Liver (tissue), 9 donors: Measurements from ENCODE around the gene PRPF19. TPM values are rescaled to one million over a fixed set of nuclear protein-coding genes. Genes with fewer than 3 reads are reported as not detected.

Experiments
- DNase-seq: peaks from one replicate; pipeline ENCODE4 v3.0.0-alpha.2; 2017; ENCODE audit warnings: low spot score
- H3K27ac ChIP-seq, 2 donors: one replicate each; pipeline ENCODE4 v1.7.0; 2013; ENCODE audit warnings: inconsistent platforms in 2 of 2, low read length in 2 of 2, control low read depth in 1 of 2, low read depth in 1 of 2, mild to moderate bottlenecking in 1 of 2
- H3K27me3 ChIP-seq, 4 donors: one replicate each; pipeline versions ENCODE4 v1.6.1 to v1.7.0; 2013; ENCODE audit warnings: low read length in 3 of 4, inconsistent platforms in 1 of 4, mild to moderate bottlenecking in 1 of 4, moderate library complexity in 1 of 4; ENCODE audit not compliant: control insufficient read depth in 4 of 4, insufficient read depth in 4 of 4
- H3K36me3 ChIP-seq, 4 donors: one replicate each; pipeline versions ENCODE4 v1.6.1 to v1.7.0; 2013; ENCODE audit warnings: low read length in 3 of 4, mild to moderate bottlenecking in 3 of 4, low read depth in 1 of 4, moderate library complexity in 1 of 4; ENCODE audit not compliant: control insufficient read depth in 4 of 4, insufficient read depth in 3 of 4
- H3K4me1 ChIP-seq, 4 donors: one replicate each; pipeline versions ENCODE4 v1.6.1 to v1.7.0; 2013; ENCODE audit warnings: low read length in 3 of 4, mild to moderate bottlenecking in 3 of 4, moderate library complexity in 1 of 4; ENCODE audit not compliant: control insufficient read depth in 4 of 4, insufficient read depth in 4 of 4
- H3K4me3 ChIP-seq, 3 donors: one replicate each; pipeline versions ENCODE4 v1.6.1 to v1.7.0; 2013; ENCODE audit warnings: low read length in 3 of 3, control low read depth in 1 of 3, low read depth in 1 of 3, mild to moderate bottlenecking in 1 of 3
- H3K9ac ChIP-seq, 2 donors: one replicate each; pipeline ENCODE4 v1.7.0; 2013; ENCODE audit warnings: low read length in 2 of 2, mild to moderate bottlenecking in 2 of 2, moderate library complexity in 2 of 2, control low read depth in 1 of 2, low read depth in 1 of 2
- H3K9me3 ChIP-seq, 4 donors: one replicate each; pipeline versions ENCODE4 v1.6.1 to v1.7.0; 2013; ENCODE audit warnings: low read length in 3 of 4; ENCODE audit not compliant: control insufficient read depth in 4 of 4
- CTCF ChIP-seq: fragments of 150-350 bp; IDR thresholded peaks from 2 replicates; pipeline ENCODE4 v1.5.1; 2017; ENCODE audit warnings: improper control_type of control experiment, low read depth, low read length; ENCODE audit not compliant: missing input control
- EGR1 ChIP-seq, 2 donors: IDR thresholded peaks; 2 replicates each; pipeline ENCODE4 v1.6.1; 2016 to 2018; ENCODE audit warnings: antibody characterized with exemption in 2 of 2, low read depth in 2 of 2
- FOXA1 ChIP-seq: IDR thresholded peaks from 2 replicates; pipeline ENCODE4 v1.6.1; 2016; ENCODE audit warnings: antibody characterized with exemption
- FOXA2 ChIP-seq: IDR thresholded peaks from 2 replicates; pipeline ENCODE4 v1.6.1; 2016; ENCODE audit warnings: antibody characterized with exemption
- HNF4A ChIP-seq, 2 donors: conservative IDR thresholded peaks; 2 replicates each; pipeline ENCODE4 v1.6.1; 2016; ENCODE audit warnings: antibody characterized with exemption in 2 of 2, mild to moderate bottlenecking in 2 of 2
- HNF4G ChIP-seq: IDR thresholded peaks from 2 replicates; pipeline ENCODE4 v1.6.1; 2016; ENCODE audit warnings: antibody characterized with exemption
- JUND ChIP-seq, 2 donors: IDR thresholded peaks; 2 replicates each; pipeline ENCODE4 v1.6.1; 2016; ENCODE audit warnings: antibody characterized with exemption in 2 of 2
- MAX ChIP-seq: IDR thresholded peaks from 2 replicates; pipeline ENCODE4 v1.6.1; 2016; ENCODE audit warnings: antibody characterized with exemption
- NR2F2 ChIP-seq: IDR thresholded peaks from 2 replicates; pipeline ENCODE4 v1.6.1; 2016; ENCODE audit warnings: antibody characterized with exemption
- RAD21 ChIP-seq, 2 donors: IDR thresholded peaks; 2 replicates each; pipeline ENCODE4 v1.6.1; 2016; ENCODE audit warnings: antibody characterized with exemption in 2 of 2, mild to moderate bottlenecking in 2 of 2
- RXRA ChIP-seq, 2 donors: IDR thresholded peaks; 2 replicates each; pipeline ENCODE4 v1.6.1; 2017 to 2018; ENCODE audit warnings: antibody characterized with exemption in 2 of 2, mild to moderate bottlenecking in 1 of 2
- SP1 ChIP-seq: IDR thresholded peaks from 2 replicates; pipeline ENCODE4 v1.6.1; 2018; ENCODE audit warnings: antibody characterized with exemption, mild to moderate bottlenecking
- TAF1 ChIP-seq: conservative IDR thresholded peaks from 2 replicates; pipeline ENCODE4 v1.6.1; 2016; ENCODE audit warnings: antibody characterized with exemption, mild to moderate bottlenecking
- YY1 ChIP-seq: IDR thresholded peaks from 2 replicates; pipeline ENCODE4 v1.6.1; 2016; ENCODE audit warnings: antibody characterized with exemption, mild to moderate bottlenecking
- ZBTB33 ChIP-seq: IDR thresholded peaks from 2 replicates; pipeline ENCODE4 v1.6.1; 2016; ENCODE audit warnings: antibody characterized with exemption
- WGBS: extraction: QIAGEN DNeasy Blood & Tissue Kit; methylation state at CpG from one replicate; pipeline ENCODE4 v1.1.7; 2013; 5-methylcytosine and 5-hydroxymethylcytosine counted together
- polyA plus RNA-seq, 2 donors: library from polyadenylated mRNA; stranded (reverse) in 1 of 2; unstranded in 1 of 2; fragments of 200-250 nt in 1 of 2; fragments of >200 nt in 1 of 2; fragmentation: Nextera tagmentation in 1 of 2; extraction: Ambion mirVana in 1 of 2; gene quantifications; one replicate each; pipeline versions ENCODE4 v1.2.1 to v1.2.3, GENCODE V29; 2013 to 2015
- total RNA-seq, 2 donors: library from RNA; depleted of rRNA; stranded (reverse); fragments of >200 nt; gene quantifications; one replicate each; pipeline ENCODE4 v1.2.3, GENCODE V29; 2014
- TF ChIP-seq, protein P1 (sequence below): IDR thresholded peaks from 2 replicates; pipeline ENCODE4 v1.6.1; 2016; ENCODE audit warnings: antibody characterized with exemption, mild to moderate bottlenecking
- TF ChIP-seq, protein P2 (sequence below): IDR thresholded peaks from 2 replicates; pipeline ENCODE4 v1.6.1; 2016; ENCODE audit warnings: antibody characterized with exemption
- donor health status: healthy.
- donor health status: healthy.
- donor health status: healthy.
- donor health status: healthy.
- donor health status: healthy.

The PRPF19 gene
- total and polyA plus RNA-seq, 4 donors = 25.4 to 57.1 (median 40.4) TPM

- no peak overlapping the region for H3K27ac ChIP-seq
- DNase-seq = no peak
- H3K27me3 ChIP-seq = no peaks in the 10 kb centered on the region
- no peak overlapping the region for H3K9ac ChIP-seq
- H3K36me3 ChIP-seq = peaks cover 6 to 45% (median 38%) of the 10 kb centered on the region in 4 donors
- TF ChIP-seq, protein P1, sequence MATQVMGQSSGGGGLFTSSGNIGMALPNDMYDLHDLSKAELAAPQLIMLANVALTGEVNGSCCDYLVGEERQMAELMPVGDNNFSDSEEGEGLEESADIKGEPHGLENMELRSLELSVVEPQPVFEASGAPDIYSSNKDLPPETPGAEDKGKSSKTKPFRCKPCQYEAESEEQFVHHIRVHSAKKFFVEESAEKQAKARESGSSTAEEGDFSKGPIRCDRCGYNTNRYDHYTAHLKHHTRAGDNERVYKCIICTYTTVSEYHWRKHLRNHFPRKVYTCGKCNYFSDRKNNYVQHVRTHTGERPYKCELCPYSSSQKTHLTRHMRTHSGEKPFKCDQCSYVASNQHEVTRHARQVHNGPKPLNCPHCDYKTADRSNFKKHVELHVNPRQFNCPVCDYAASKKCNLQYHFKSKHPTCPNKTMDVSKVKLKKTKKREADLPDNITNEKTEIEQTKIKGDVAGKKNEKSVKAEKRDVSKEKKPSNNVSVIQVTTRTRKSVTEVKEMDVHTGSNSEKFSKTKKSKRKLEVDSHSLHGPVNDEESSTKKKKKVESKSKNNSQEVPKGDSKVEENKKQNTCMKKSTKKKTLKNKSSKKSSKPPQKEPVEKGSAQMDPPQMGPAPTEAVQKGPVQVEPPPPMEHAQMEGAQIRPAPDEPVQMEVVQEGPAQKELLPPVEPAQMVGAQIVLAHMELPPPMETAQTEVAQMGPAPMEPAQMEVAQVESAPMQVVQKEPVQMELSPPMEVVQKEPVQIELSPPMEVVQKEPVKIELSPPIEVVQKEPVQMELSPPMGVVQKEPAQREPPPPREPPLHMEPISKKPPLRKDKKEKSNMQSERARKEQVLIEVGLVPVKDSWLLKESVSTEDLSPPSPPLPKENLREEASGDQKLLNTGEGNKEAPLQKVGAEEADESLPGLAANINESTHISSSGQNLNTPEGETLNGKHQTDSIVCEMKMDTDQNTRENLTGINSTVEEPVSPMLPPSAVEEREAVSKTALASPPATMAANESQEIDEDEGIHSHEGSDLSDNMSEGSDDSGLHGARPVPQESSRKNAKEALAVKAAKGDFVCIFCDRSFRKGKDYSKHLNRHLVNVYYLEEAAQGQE = no peak
- TF ChIP-seq RAD21 (IDR thresholded peaks at IDR 0.05) (no peak), MAX (no peak), YY1 (no peak), FOXA2 (no peak), JUND (IDR thresholded peaks at IDR 0.05) (no peak), CTCF (no peak), FOXA1 (no peak), HNF4A (conservative IDR thresholded peaks at IDR 0.05) (no peak), SP1 (no peak), TAF1 (no peak), EGR1 (IDR thresholded peaks at IDR 0.05; ENCODE audit: low read depth in 2 of 2) (no peak), RXRA (IDR thresholded peaks at IDR 0.05) (no peak), NR2F2 (no peak), ZBTB33 (no peak), HNF4G (no peak)
- TF ChIP-seq, protein P2, sequence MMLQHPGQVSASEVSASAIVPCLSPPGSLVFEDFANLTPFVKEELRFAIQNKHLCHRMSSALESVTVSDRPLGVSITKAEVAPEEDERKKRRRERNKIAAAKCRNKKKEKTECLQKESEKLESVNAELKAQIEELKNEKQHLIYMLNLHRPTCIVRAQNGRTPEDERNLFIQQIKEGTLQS = no peak
- 87% methylated on average over 11 of the region's 11 CpGs for WGBS
- H3K9me3 ChIP-seq = no peaks in the 10 kb centered on the region
- H3K4me3 ChIP-seq = no peak overlapping the region
- peaks cover 2 to 47% (median 29%) of the 10 kb centered on the region in 4 donors for H3K4me1 ChIP-seq
These were observed 3.8 kb downstream of the PRPF19 start for GRCh38 chr11:60902625-60903024.
